ENCODE results near the gene ITGA5. TPM values are rescaled to one million over a fixed set of nuclear protein-coding genes. Genes with fewer than 3 reads are reported as not detected.

Gene ITGA5
- total RNA-seq, 1 experiment from 2014 or later, result 49.7 TPM

DNA sequence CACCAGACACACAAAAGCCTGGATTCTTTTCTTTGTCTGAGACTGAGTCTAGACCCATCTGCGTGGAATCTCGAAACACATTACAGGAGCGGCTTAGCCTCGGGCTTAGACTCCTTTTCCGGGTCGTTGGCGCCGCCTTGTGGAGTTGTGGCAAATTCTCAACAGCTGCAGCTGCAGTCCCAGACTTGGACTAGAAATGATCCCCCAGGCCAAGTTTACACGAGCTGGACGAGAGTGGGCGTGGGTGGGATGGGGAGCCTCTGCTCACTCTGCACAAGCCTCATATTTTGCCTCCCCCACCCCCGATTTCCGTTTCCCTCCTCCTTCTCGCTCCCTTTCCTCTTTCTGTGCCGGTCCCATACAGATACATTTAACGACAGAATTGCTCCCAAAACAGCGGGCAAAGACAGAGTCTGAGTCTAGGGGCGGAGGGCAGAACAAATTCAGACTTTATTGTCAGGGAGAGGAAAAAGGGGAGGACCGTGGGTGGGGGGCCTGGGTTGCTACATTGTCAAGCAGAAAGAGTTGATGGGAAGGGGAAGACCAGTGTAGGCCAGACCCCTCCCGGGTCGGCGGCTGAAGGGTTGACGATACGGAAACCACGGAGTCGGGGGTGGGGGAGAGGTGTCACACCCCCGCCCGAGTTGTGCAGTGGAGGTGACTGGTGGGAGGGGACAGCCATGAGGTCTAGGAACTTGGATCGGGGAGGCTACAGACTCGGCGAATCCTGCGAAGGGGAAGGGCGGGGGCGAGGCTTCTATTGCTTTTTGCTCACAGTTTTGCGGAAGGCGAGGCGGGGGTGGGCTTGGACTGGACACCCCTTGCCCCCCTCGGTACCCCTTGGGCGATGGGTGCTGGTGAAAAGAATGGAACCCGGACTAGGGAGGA is 50.1 kb downstream of the ITGA5 start:
- Histone ChIP-seq H3K27me3 (ENCODE audit: insufficient read depth, low read length) (no peaks in the 10 kb centered on the region), H3K79me2 (ENCODE audit: insufficient read depth, low read length) (no peaks in the 10 kb centered on the region), H3K4me1 (ENCODE audit: control insufficient read depth in 1 of 2, insufficient read depth in 2 of 2, low read length in 2 of 2) (peaks cover 30 to 58% of the 10 kb centered on the region in 2 experiments), H3K27ac (ENCODE audit: low read depth, low read length) (no peak overlapping the region), H3K9me2 (ENCODE audit: insufficient read depth) (no peaks in the 10 kb centered on the region), H4K20me1 (ENCODE audit: insufficient read depth) (no peaks in the 10 kb centered on the region), H2AFZ (ENCODE audit: low read depth, low read length, poor library complexity, severe bottlenecking) (no peak overlapping the region), H3K4me2 (ENCODE audit: low read length) (peak overlapping the region; percentile 53), H3K9me3 (ENCODE audit: control insufficient read depth in 1 of 2, insufficient read depth in 1 of 2, low read depth in 1 of 2, low read length in 2 of 2) (no peaks in the 10 kb centered on the region), H3K4me3 (replicated peaks in 1 of 2; ENCODE audit: low read depth in 1 of 2, low read length in 2 of 2) (no peak overlapping the region), H3K36me3 (ENCODE audit: control insufficient read depth in 1 of 2, insufficient read depth in 2 of 2, low read length in 2 of 2) (no peaks in the 10 kb centered on the region), H3K9ac (ENCODE audit: low read length) (peak overlapping the region; percentile 29)
- CTCF ChIA-PET, result interaction anchor here (0.6 to 2.2 kb wide), 16 partner anchors 9 to 363 kb away, joined by 3 to 29 read pairs (median 4); partner anchors contain the start of genes CBX5 and HNRNPA1
- POLR2A ChIA-PET, result interaction anchor here (0.8 kb wide), 1 partner anchor 105 kb away, joined by 3 read pairs; no protein-coding TSS in a partner anchor
- TF ChIP-seq, protein P1, sequence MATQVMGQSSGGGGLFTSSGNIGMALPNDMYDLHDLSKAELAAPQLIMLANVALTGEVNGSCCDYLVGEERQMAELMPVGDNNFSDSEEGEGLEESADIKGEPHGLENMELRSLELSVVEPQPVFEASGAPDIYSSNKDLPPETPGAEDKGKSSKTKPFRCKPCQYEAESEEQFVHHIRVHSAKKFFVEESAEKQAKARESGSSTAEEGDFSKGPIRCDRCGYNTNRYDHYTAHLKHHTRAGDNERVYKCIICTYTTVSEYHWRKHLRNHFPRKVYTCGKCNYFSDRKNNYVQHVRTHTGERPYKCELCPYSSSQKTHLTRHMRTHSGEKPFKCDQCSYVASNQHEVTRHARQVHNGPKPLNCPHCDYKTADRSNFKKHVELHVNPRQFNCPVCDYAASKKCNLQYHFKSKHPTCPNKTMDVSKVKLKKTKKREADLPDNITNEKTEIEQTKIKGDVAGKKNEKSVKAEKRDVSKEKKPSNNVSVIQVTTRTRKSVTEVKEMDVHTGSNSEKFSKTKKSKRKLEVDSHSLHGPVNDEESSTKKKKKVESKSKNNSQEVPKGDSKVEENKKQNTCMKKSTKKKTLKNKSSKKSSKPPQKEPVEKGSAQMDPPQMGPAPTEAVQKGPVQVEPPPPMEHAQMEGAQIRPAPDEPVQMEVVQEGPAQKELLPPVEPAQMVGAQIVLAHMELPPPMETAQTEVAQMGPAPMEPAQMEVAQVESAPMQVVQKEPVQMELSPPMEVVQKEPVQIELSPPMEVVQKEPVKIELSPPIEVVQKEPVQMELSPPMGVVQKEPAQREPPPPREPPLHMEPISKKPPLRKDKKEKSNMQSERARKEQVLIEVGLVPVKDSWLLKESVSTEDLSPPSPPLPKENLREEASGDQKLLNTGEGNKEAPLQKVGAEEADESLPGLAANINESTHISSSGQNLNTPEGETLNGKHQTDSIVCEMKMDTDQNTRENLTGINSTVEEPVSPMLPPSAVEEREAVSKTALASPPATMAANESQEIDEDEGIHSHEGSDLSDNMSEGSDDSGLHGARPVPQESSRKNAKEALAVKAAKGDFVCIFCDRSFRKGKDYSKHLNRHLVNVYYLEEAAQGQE (IDR thresholded peaks at IDR 0.05; ENCODE audit: low read depth), result no peak
- TF ChIP-seq FOSL1 (IDR thresholded peaks at IDR 0.05; ENCODE audit: low read depth) (no peak), RAD21 (IDR thresholded peaks at IDR 0.05; ENCODE audit: low read depth) (peak; percentile 90), CBX3 (IDR thresholded peaks at IDR 0.05; ENCODE audit: low read depth) (no peak)
- TF ChIP-seq, protein P2, sequence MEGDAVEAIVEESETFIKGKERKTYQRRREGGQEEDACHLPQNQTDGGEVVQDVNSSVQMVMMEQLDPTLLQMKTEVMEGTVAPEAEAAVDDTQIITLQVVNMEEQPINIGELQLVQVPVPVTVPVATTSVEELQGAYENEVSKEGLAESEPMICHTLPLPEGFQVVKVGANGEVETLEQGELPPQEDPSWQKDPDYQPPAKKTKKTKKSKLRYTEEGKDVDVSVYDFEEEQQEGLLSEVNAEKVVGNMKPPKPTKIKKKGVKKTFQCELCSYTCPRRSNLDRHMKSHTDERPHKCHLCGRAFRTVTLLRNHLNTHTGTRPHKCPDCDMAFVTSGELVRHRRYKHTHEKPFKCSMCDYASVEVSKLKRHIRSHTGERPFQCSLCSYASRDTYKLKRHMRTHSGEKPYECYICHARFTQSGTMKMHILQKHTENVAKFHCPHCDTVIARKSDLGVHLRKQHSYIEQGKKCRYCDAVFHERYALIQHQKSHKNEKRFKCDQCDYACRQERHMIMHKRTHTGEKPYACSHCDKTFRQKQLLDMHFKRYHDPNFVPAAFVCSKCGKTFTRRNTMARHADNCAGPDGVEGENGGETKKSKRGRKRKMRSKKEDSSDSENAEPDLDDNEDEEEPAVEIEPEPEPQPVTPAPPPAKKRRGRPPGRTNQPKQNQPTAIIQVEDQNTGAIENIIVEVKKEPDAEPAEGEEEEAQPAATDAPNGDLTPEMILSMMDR (IDR thresholded peaks at IDR 0.05 in 2 of 3, conservative IDR thresholded peaks at IDR 0.05 in 1 of 3; ENCODE audit: borderline replicate concordance in 1 of 3, insufficient read depth in 1 of 3, low read depth in 2 of 3, low read length in 2 of 3), result peak; percentile 87 to 96 (median 90)
- DNase-seq (ENCODE audit: low read depth, low spot score), result peak; percentile 67
- intact Hi-C loops (cut with micrococcal nuclease), result no loop called here
- RAD21 ChIA-PET (ENCODE audit: low non-redundant PET in 1 of 2, low total read pairs in 2 of 2, uncharacterized antibody in 2 of 2, unreplicated experiment in 2 of 2), result interaction anchor here (0.6 to 1.6 kb wide), 5 partner anchors 11 to 80 kb away, joined by 3 to 7 read pairs (median 5); no protein-coding TSS in a partner anchor
- BruUV-seq (replicated peaks), result TSS peak; percentile 38
- ATAC-seq, result peak; percentile 72
